ENCODE data around the gene NTRK3.

DNA sequence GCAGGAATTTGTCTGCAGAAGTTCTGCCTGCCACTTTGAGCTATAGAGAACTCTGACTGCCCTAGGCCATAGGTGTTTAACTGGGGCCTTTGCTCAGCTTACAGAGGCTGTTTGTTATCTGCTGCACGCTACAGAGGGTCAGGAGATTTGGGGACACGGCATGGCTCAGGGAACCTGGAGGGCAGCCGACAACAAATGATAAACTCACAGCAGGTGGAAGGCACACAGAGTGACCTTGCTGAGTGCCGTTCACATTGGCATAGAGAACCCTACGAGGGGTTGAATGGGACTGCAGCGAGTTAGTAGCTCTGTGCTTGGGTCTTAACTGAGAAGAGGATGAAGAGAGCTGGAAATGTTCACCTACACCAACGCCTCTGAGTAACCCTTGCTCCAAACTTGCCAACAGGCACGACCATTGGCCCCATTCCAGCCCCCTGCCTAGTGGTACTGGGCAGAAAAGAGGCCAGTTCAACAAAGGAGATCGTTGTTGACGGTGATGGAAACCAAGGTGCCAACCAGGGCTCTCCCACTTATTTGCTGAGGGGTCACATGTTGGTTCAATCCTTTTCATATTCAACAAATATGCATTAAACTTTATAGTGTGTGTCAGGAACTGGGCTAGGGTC lies 301.1 kb downstream of the NTRK3 start:
- TF ChIP-seq, protein P1, sequence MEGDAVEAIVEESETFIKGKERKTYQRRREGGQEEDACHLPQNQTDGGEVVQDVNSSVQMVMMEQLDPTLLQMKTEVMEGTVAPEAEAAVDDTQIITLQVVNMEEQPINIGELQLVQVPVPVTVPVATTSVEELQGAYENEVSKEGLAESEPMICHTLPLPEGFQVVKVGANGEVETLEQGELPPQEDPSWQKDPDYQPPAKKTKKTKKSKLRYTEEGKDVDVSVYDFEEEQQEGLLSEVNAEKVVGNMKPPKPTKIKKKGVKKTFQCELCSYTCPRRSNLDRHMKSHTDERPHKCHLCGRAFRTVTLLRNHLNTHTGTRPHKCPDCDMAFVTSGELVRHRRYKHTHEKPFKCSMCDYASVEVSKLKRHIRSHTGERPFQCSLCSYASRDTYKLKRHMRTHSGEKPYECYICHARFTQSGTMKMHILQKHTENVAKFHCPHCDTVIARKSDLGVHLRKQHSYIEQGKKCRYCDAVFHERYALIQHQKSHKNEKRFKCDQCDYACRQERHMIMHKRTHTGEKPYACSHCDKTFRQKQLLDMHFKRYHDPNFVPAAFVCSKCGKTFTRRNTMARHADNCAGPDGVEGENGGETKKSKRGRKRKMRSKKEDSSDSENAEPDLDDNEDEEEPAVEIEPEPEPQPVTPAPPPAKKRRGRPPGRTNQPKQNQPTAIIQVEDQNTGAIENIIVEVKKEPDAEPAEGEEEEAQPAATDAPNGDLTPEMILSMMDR (IDR thresholded peaks at IDR 0.05), result no peak
- no peak for TF ChIP-seq POLR2A (IDR thresholded peaks at IDR 0.05)
